HG03432 (cell line): Measurements from ENCODE around the gene ITGB6.
"Not testable (repeated sequence)": the region's sequence is repeated elsewhere in the genome, so short reads cannot be mapped to it uniquely, and the experiment has no call there.

Experiments
- ATAC-seq: cut with Tn5 transposase; IDR thresholded peaks from one replicate; pipeline ENCODE4 v1.9.1; 2021; ENCODE audit warnings: mild to moderate bottlenecking, moderate library complexity; ENCODE audit not compliant: unreplicated experiment

ITGB6 gene

DNA sequence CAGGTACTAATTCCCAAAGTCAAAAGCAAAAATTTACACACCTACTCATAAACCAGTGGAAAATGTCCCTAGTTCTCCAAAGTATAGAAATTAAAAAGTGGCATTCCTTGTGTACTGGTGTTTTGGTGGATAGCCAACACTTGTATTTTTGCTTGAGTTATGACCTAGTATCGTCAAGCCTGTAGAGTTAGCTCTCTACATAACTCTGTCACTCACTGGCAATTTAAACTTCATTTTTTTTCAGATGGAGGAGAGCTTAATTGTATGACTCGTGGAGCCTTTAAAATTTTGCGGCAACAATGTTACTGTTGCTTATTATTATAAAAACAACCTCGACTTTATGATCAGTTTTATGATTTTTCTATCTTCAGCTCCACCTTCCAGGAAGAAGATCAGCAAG is 58.7 kb downstream of the ITGB6 start:
- ATAC-seq = no peak

- ATAC-seq = no peak
These were observed 59.6 kb downstream of the ITGB6 start for GRCh38 chr2:160140471-160140870.

GRCh38 chr2:160139991-160140390 is 60.1 kb downstream of the ITGB6 start:
- ATAC-seq = no peak

DNA sequence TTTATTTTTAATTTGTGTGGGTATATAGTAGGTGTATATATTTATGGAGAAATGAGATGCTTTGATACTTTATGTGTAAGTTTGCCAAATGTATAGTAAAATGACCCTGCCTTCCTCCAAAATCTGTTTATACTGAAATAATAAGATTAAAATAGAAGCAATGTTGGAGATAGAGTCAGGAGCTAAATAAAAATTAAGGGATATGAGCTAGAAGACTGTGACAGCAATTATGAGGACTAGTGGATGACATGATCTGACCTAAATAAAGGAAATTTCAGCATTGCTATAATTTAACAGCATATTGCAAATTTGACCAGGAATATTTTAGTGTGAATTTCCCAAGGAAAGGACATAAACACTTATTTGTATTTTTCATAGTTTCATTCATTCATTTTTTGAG is 60.7 kb downstream of the ITGB6 start:
- ATAC-seq = no peak

DNA sequence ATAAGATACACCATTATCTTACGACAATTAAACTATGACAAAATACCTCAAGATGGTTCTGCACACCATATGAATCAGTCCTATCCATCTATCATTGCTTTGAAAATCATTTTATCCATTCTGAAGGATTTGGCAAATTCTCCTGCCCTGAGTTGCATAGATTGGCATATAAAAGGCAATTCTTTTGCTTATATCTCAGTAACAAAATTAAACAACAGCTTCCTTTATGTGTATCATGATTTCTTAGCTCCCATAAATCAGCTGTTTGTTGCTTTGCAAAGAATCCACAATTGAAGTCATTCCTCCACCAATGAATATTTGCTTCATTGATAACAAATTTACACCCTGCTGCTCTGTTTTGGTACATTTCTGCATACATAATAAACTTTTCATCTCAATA is 61.7 kb downstream of the ITGB6 start:
- ATAC-seq = no peak

DNA sequence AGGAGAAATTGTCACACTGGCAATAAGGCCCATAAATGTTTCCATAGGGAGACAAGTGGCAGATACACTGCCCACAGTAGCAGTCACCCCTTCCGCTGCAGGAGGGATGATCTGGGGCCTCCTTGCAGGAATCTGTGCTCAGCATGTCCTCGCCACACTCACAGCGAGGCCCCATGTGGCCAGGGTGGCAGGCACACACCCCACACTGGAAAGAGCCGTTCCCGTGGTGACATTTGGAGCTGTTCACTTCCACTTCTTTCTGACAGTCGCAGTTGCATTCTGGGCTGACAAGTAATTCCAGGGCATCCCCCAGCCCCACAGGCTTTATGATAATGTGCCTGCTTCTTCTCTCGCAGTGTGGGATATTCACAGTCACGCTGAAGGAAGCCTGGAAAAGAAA is 62.6 kb downstream of the ITGB6 start:
- no peak for ATAC-seq

DNA sequence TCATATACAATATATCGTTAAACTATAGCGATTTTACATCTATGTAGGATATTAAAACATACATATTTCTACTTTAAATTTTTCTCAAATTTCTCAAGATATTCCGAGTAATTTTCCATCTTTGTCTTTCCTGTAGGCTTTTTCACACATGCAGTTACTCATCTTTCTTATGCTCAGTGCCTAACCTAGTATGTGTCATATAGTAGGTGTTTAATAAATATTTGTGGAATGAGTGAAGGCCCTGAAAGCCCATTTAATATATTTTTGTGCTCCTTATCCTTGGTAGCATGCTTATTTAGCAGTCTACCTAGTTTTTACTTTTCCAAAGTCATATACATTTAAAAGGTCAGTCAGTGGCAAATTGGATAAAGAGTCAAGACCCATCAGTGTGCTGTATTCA is 67.3 kb downstream of the ITGB6 start:
- ATAC-seq = no peak

- no peak for ATAC-seq
These were observed 73.3 kb downstream of the ITGB6 start for GRCh38 chr2:160126756-160127155.

GRCh38 chr2:160126315-160126714 is 73.8 kb downstream of the ITGB6 start:
- no peak for ATAC-seq

DNA sequence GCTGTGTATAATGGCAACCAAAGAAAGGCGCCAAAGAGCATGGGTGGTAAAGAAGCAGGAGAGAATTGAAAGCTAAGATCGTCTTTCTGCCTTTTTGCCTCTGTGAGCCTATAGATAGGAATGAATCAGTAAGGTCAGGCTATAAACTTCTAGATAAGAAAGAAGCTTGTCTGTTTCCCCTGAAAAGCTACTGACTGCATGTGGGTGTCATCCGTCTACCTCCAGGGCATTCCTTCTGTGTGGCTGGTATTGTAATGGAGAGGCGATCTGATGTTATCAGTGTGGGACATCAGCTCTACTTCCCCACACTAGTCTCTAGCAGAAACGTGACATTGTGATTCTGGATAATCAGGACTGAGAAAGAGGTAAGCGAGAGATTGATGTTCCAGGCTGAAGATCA is 74.2 kb downstream of the ITGB6 start:
- ATAC-seq = no peak

GRCh38 chr2:160125366-160125765 is 74.7 kb downstream of the ITGB6 start:
- ATAC-seq = no peak

- no peak for ATAC-seq
These were observed 75.5 kb downstream of the ITGB6 start for GRCh38 chr2:160124571-160124970.

DNA sequence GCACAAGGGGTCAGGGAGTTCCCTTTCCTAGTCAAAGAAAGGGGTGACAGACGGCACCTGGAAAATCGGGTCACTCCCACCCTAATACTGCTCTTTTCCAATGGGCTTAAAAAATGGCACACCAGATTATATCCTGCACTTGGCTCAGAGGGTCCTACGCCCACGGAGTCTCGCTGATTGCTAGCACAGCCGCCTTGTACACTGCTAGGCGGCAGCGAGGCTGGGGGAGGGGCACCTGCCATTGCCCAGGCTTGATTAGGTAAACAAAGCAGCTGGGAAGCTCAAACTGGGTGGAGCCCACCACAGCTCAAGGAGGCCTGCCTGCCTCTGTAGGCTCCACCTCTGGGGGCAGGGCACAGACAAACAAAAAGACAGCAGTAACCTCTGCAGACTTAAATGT is 85.4 kb downstream of the ITGB6 start:
- not testable (repeated sequence) for ATAC-seq

GRCh38 chr2:160114020-160114419 is 86.1 kb downstream of the ITGB6 start:
- ATAC-seq = no peak

DNA sequence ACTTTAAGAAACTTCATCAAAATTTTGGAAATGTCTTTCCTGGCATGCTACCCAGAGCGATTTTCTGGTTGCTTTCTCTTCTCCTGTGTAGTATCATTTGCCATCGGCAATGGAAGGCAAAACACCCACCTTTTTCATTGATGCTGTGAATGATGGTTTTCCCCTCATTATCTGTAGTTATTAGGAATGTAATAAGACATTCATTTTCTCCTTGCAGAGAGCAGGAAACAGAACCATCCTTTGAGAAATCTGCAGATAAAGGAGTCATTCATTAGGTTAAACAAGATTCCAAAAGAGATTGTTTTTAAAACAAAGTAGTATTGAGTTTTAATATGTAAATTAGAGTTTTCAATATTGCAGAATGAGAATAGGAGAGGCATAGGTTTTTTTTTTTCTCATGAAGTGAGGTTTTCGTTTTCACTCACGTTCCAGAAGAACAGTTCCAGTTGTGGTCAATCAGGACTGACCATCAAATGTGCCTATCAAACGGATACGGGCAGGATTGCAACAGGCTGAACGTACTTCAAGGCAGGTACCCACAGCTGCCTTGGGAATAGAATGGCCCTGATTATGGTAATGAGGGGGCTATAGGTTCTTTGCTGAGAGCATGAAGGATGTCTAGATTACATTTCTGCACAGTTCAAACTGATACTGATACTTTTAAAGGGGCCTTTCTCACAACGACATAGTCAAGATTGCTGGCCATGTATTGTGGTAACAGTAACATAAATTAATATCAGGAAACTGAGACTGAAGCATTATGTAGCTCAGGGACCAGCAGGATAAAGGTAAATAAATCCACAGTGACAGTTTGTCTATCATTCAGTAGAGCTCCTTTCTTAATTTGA is 87.9 kb downstream of the ITGB6 start:
- ATAC-seq = peak; percentile 83

GRCh38 chr2:160110674-160111239 is 89.3 kb downstream of the ITGB6 start:
- no peak for ATAC-seq

DNA sequence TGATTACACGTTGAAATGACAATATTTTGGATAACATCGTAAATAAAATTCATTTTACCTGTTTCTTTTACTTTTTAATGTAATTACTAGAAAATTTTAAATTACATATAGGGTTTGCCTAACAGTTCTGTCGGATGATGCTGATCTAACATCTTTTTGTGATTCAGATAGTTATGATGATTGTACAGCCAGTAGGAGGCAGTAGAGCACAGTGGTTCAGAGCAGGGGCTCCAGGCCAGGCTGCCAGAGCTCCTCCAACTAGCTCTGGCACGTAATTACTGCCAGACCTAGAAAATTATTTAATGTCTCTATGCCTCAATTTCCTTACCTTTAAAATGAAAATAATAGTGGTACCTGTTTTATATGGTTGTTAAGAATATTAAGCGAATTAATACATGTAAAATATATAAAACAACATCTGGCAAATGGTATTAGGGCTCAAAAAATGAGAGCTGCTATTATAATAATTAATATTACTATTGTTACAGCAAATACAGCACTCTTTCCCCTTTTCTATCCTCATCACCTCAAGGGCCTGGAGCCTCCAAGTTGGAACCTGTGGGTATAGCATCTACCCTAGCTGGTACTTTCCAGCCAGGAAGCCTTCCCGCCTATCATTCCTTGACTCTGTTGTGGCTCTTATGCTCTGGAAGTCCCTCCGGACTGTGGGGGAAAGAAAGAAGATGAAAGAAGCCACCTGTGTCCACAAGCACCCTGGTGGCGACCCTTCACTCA is 90.0 kb downstream of the ITGB6 start:
- peak; percentile 66 for ATAC-seq

- ATAC-seq = no peak
These were observed 90.8 kb downstream of the ITGB6 start for GRCh38 chr2:160109243-160109642.

DNA sequence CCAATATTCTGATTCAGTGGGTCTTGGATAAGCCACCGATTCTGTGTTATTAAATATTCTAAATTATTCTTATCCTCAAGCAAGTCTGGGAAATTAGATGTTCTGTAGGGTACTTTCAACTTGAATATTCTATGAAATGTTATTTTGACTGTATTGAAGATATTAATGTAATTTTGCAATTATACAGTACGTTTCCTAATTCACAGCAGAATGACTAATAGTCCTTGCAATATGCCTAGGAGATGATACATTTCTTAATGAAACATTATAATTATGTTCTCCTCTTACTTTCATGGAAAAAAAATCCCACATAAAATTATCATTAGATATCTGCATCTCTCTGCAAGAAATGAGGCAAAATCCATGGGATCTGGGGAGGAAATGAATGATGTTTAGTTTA is 91.4 kb downstream of the ITGB6 start:
- ATAC-seq = no peak

- ATAC-seq = no peak
These were observed 94.7 kb downstream of the ITGB6 start for GRCh38 chr2:160105366-160105765.

- ATAC-seq = no peak
These were observed 96.0 kb downstream of the ITGB6 start for GRCh38 chr2:160104115-160104514.

GRCh38 chr2:160097326-160097725 is 102.7 kb downstream of the ITGB6 start:
- ATAC-seq = no peak
